CD4-positive, alpha-beta T cell treated with Interleukin-17A for 1 hour (primary cell): ENCODE measurements around the gene CYP2C9.
"Not testable (repeated sequence)": the region's sequence is repeated elsewhere in the genome, so short reads cannot be mapped to it uniquely, and the experiment has no call there.

ENCODE experiments used
- DNase-seq: peaks from one replicate; pipeline ENCODE4 v3.0.0-alpha.2; 2020

CYP2C9 gene

DNA sequence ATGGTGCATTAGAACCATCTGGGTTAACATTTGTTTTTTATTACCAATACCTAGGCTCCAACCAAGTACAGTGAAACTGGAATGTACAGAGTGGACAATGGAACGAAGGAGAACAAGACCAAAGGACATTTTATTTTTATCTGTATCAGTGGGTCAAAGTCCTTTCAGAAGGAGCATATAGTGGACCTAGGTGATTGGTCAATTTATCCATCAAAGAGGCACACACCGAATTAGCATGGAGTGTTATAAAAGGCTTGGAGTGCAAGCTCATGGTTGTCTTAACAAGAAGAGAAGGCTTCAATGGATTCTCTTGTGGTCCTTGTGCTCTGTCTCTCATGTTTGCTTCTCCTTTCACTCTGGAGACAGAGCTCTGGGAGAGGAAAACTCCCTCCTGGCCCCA is at the start of gene CYP2C9:
TSS of gene CYP2C9 (plus strand) at position 276 of the 400 bp plus-strand sequence. CDS start at position 301, 25 bp downstream.
- no peak for DNase-seq

DNA sequence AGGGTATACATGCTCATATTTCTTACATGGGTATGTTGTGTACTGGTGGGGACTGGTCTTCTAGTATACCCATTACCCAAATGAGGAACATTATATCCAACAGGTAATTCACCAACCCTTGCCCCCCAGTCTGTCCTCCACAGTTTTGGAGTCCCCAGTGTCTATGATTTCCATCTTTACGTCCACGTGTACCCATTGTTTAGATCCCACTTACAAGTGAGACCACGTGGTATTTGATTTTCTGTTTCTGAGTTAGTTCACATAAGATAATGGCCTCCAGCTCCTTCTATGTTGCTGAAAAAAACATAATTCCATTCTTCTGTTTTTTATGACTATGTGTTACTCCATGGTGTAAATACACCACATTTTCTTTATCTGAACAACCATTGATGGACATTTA is 49.3 kb upstream of the CYP2C9 start:
- DNase-seq: no peak

DNA sequence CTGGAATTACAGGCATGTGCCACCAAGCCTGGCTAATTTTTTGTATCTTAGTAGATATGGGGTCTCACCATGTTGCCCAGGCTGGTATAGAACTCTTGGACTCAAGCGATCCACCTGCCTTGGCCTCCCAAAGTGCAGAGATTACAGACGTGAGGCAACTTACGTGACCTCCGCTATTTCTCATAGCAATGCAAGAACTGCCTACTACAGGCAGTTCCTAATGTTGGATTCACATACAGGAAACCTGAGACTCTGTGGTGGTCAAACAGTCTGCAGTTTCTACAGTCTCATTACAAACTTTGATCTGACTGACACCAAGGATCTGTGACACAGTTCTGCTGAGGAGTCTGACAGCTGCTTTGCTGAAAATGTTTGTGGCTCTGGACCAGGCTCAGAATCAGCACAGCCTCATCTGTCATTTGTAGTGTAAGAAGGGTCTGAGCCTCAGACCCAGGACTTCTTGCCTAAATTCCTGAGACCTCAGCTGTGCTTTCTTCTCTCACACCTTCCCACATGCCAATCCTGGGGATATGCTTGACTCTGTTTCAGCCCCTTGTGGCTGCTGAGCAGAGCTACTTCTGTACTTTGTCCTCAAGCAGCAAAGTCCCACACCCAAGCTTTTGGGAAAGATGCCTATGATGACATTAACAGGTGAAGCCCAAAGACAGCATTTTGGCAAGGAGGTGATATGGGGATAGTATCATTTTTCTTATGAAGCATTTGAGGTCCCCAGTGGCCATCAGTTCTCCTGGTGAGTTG is 48.0 kb upstream of the CYP2C9 start:
- no peak for DNase-seq

- DNase-seq: not testable (repeated sequence)
Observed at GRCh38 chr10:94898414-94898813, 40.0 kb upstream of the CYP2C9 start.

- DNase-seq: no peak
Observed at GRCh38 chr10:94902080-94902479, 36.4 kb upstream of the CYP2C9 start.

GRCh38 chr10:94902570-94902969 is 35.9 kb upstream of the CYP2C9 start:
- no peak for DNase-seq

DNA sequence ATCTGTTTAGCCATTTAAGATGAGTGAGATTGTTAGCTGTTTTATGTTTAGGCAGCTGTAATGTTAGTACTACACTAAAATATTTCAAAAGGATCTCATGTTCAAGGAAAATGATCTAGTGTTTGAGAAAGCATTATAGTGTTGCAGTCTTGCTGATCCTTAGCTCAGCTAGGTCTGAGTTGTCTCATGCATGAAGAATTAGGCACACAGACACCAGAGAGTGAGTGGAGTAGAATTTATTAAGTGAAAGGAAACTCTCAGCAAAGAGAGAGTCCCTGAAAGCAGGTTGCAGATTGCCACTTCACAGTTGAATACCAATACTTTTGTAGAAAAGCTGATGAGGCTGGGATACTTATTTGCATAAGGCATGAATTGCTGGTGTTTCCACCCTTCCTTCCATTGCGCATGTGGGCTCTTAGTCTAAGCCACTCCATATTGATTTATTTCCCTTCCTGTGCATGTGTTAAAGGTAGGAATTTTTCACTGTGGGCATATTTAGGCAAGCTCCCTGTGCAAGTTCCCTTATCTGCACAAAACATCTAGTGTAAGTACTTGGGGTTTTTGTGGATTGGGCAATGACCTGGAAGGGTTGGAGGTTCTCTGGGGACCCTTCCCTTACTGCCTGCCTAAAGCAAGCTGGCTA is 33.8 kb upstream of the CYP2C9 start:
- DNase-seq: not testable (repeated sequence)

DNA sequence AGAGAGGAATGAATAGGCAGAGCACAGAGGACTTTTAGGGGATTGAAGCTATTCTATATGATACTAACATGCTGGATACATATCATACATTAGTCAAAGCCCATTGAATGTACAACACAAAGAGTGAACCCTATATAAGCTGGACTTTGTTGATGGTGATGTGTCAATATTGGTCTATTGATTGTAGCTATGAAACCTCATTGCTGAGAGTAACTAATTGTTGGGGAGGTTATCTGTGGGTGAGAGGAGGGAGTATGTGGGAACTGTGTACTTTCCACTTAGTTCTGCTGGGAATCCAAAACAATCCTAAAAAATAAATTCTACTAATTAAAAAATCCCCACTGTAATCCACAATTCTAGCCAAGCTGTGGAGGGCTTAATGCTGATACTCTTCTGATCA is 22.0 kb upstream of the CYP2C9 start:
- DNase-seq: no peak

- no peak for DNase-seq
Observed at GRCh38 chr10:94936721-94937120, 1.7 kb upstream of the CYP2C9 start.

DNA sequence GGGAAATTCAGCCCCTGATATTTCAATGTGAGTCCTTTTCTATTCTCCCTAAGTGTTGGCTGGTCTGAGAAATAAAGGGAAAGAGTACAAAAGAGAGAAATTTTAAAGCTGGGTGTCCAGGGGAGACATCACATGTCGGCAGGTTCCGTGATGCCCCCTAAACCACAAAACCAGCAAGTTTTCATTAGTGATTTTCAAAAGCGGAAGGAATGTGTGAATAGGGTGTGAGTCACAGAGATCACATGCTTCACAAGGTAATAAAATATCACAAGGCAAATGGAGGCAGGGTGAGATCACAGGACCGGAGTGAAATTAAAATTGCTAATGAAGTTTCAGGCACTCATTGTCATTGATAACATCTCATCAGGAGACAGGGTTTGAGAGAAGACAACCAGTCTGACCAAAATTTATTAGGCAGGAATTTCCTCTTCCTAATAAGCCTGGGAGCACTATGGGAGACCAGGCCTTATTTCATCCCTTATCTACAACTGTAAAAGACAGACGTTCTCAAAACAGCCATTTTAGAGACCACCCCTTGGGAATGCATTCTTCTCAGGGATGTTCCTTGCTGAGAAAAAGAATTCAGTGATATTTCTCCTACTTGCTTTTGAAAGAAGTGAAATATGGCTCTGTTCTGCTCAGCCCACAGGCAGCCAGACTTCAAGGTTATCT is 5.1 kb downstream of the CYP2C9 start:
- not testable (repeated sequence) for DNase-seq

- not testable (repeated sequence) for DNase-seq
Observed at GRCh38 chr10:94946181-94946580, 7.7 kb downstream of the CYP2C9 start.

- no peak for DNase-seq
Observed at GRCh38 chr10:94963901-94964300, 25.4 kb downstream of the CYP2C9 start.

- no peak for DNase-seq
Observed at GRCh38 chr10:94983555-94983954, 45.1 kb downstream of the CYP2C9 start.

DNA sequence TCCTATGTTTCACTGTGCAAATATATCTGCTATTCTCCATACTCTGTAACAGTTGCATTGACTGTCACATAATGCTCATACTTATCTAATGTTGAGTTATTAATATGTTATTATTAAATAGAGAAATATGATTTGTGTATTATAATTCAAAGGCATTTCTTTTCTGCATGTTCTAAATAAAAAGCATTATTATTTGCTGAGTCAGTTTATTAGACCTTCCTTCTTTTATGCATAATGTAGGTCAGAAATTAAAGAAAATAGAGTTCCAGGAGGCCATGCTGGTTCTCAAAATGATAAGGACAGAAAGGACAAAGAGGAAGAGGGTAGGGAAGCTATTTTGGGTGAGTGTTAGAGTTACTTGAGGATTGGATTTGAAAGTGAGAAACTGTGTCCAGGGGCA is 50.7 kb downstream of the CYP2C9 start:
- DNase-seq: no peak

GRCh38 chr10:94991243-94991888 is 52.9 kb downstream of the CYP2C9 start:
- no peak for DNase-seq

DNA sequence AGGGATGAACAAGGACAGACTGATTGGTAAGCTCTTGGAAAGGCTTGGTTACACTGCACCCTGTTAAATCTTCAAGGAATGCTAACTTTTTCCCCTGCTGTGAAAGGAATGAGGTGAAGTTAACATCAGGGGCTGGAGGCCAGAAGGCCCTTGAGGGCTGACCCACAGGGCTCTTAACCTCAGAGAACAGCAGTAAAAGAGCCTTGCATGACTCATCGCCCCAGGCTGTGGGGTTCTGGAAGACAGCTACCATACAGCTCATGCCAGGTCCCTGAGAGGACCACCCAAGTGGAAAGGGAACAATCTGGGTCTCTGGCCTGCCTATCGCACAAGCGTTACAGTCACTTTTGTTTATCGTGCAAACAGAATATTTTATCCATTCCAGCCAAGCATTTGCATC is 54.4 kb downstream of the CYP2C9 start:
- no peak for DNase-seq

- DNase-seq: no peak
Observed at GRCh38 chr10:94997741-94998174, 59.3 kb downstream of the CYP2C9 start.

DNA sequence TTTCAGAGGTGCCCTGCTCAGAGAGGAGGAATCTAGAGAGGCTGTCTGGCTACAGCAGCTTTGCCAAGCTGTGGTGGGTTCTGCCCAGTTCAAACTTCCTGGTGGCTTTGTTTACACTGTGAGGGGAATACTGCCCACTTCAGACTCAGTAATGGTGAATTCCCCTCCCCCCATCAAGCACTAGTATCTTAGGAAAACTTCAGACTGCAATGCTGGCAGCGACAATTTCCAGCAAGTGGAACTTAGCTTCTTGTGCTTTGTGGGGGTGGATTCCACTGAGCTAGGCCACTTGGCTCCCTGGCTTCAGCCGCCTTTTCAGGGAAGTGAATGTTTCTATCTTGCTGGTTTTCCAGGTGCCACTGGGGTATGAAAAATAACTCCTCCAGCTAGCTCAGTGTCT is 88.0 kb downstream of the CYP2C9 start:
- no peak for DNase-seq

DNA sequence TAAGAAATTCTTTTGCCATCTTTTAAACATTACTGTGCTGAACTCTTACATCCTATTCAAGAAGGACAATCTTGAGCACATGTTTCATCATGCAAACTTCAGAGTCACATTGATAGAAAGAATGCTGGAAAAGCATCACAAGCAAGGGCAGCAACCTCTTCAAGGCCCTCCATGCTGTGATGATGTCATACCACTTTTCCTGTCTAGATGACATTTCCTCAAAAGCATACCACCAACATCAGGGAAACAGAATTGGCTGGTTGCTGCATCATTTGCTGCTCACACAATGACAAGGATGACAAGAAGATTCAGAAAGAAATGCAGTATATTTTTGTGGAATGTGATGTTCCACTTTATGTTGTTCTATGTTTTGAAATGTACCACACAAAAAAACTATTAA is 93.2 kb downstream of the CYP2C9 start:
- no peak for DNase-seq

- no peak for DNase-seq
Observed at GRCh38 chr10:95034401-95034800, 95.9 kb downstream of the CYP2C9 start.

DNA sequence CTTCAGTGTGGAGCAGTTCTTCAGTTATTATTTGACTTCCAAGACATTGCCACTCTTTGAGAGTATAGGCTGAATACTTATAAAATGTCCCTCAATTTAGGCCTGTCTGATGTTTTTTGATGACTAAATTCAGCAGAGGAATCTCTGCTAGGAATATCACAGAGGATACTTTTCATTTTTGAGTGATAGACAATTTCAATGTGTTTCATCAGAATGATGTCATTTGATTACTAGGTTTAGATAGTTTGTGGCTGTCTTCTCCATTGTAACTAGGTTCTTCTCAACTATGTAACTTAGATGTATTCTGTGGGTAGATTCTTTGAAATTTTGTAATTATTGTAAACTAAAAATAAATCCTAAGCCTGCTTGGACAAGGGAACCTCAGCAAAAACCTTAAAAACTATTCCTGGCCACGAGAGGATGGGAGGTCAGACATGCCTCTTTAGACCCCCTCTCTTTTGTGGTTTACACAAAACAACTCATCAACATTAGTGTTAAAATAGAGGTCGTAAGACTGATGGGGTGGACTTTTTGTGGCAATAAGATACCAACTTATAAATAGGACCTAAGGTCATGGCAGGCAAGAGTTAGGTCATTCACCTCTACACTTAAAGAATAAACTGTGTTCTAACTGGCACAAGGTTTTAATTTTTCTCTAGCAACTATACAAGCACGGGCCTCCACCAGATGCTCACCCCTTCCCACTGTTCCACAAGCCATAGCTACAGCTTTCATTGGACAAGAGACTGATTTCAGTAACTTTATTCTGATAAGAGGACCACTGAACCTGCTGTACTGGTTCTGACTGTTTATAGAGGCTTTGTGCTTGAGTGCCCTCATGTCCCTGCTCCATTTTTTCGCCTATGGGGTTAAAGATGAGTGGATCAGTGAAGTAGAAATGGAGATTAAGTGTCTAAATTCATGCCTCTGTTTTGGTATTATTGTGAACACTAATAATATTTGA is 97.2 kb downstream of the CYP2C9 start:
- no peak for DNase-seq

DNA sequence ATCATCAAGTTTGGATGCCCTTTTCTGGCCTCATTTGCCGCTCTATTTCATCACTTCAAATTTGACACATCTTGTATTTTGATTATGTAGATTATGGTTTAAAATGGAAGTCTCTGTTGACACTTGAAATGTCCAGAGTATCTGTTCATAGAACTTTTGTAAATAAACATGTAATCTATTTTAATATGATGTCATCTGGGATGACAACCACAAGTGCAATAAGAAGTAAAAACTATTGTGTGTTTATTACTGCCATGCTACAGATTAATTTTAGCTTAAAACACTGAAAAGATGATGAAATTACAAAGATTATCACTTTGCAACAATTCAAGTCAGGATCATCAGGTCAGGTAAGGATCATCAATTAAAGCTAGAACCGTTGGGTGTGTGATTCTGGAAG is 100.8 kb downstream of the CYP2C9 start:
- DNase-seq: no peak
